MG63 (cell line): ENCODE measurements around the gene CLDN6. TPM values are rescaled to one million over a fixed set of nuclear protein-coding genes. Genes with fewer than 3 reads are reported as not detected.

Source experiments
- DNase-seq: peaks from one replicate; pipeline ENCODE4 v3.0.0-alpha.2; 2020
- H3K27me3 ChIP-seq: fragments of 250-450 bp; sonication (Bioruptor Pico); 2 replicates; pipeline ENCODE4 v1.5.1; 2020; ENCODE audit warnings: mild to moderate bottlenecking, moderate library complexity
- H3K36me3 ChIP-seq: fragments of 250-450 bp; sonication (Bioruptor Pico); 2 replicates; pipeline ENCODE4 v1.5.1; 2020; ENCODE audit warnings: mild to moderate bottlenecking, moderate library complexity
- H3K4me3 ChIP-seq: fragments of 250-450 bp; sonication (Bioruptor Pico); 2 replicates; pipeline ENCODE4 v1.5.1; 2020; ENCODE audit warnings: mild to moderate bottlenecking, moderate library complexity
- H3K9me3 ChIP-seq: fragments of 250-450 bp; sonication (Bioruptor Pico); 2 replicates; pipeline ENCODE4 v1.5.1; 2020; ENCODE audit warnings: mild to moderate bottlenecking, moderate library complexity
- total RNA-seq: library from RNA; depleted of rRNA; stranded (reverse); fragments of >200 nt; shearing (Covaris generic); gene quantifications from 2 replicates; pipeline ENCODE4 v1.2.3, GENCODE V29; 2014; ENCODE audit warnings: low replicate concordance

The CLDN6 gene
- total RNA-seq, 1 experiment from 2014 or later: not detected

- H3K9me3 ChIP-seq: no peaks in the 10 kb centered on the region
- no peaks in the 10 kb centered on the region for H3K27me3 ChIP-seq
- peak; percentile 76 for DNase-seq
- H3K4me3 ChIP-seq: no peak overlapping the region
- no peaks in the 10 kb centered on the region for H3K36me3 ChIP-seq
These were observed 30.1 kb downstream of the CLDN6 start for GRCh38 chr16:2987833-2988232.

GRCh38 chr16:2987286-2987685, 30.7 kb downstream of the CLDN6 start:
- no peaks in the 10 kb centered on the region for H3K9me3 ChIP-seq
- no peaks in the 10 kb centered on the region for H3K36me3 ChIP-seq
- no peak overlapping the region for H3K4me3 ChIP-seq
- no peaks in the 10 kb centered on the region for H3K27me3 ChIP-seq
- DNase-seq: no peak

- Histone ChIP-seq H3K9me3 (no peaks in the 10 kb centered on the region), H3K27me3 (no peaks in the 10 kb centered on the region), H3K36me3 (no peaks in the 10 kb centered on the region), H3K4me3 (no peak overlapping the region)
- DNase-seq: no peak
These were observed 31.3 kb downstream of the CLDN6 start for GRCh38 chr16:2986623-2987188.

- no peaks in the 10 kb centered on the region for H3K9me3 ChIP-seq
- H3K36me3 ChIP-seq: no peaks in the 10 kb centered on the region
- DNase-seq: no peak
- H3K27me3 ChIP-seq: no peaks in the 10 kb centered on the region
- H3K4me3 ChIP-seq: no peak overlapping the region
These were observed 32.1 kb downstream of the CLDN6 start for GRCh38 chr16:2985893-2986355.

GRCh38 chr16:2985462-2985861, 32.5 kb downstream of the CLDN6 start:
- Histone ChIP-seq H3K9me3 (no peaks in the 10 kb centered on the region), H3K27me3 (no peaks in the 10 kb centered on the region), H3K36me3 (no peaks in the 10 kb centered on the region), H3K4me3 (no peak overlapping the region)
- no peak for DNase-seq

GRCh38 chr16:2983706-2984136, 34.3 kb downstream of the CLDN6 start:
- Histone ChIP-seq H3K27me3 (no peaks in the 10 kb centered on the region), H3K4me3 (peak overlapping the region; percentile 25; the same call in 1 of the 2 replicates), H3K36me3 (peaks cover 9% of the 10 kb centered on the region), H3K9me3 (no peaks in the 10 kb centered on the region)
- peak; percentile 87 for DNase-seq

GRCh38 chr16:2982402-2982801, 35.6 kb downstream of the CLDN6 start:
- DNase-seq: no peak
- no peaks in the 10 kb centered on the region for H3K9me3 ChIP-seq
- H3K4me3 ChIP-seq: no peak overlapping the region
- H3K27me3 ChIP-seq: no peaks in the 10 kb centered on the region
- H3K36me3 ChIP-seq: peaks cover 21% of the 10 kb centered on the region

GRCh38 chr16:2981899-2982250, 36.1 kb downstream of the CLDN6 start:
- Histone ChIP-seq H3K4me3 (no peak overlapping the region), H3K27me3 (no peaks in the 10 kb centered on the region), H3K9me3 (no peaks in the 10 kb centered on the region), H3K36me3 (peaks cover 27% of the 10 kb centered on the region)
- no peak for DNase-seq

GRCh38 chr16:2981177-2981898, 36.6 kb downstream of the CLDN6 start:
- H3K4me3 ChIP-seq: peak overlapping the region; percentile 79

GRCh38 chr16:2980227-2981176, 37.5 kb downstream of the CLDN6 start, which contains the start of gene PKMYT1:
PKMYT1 (minus strand) TSS chr16:2980446; CDS start chr16:2979657, 789 bp downstream.
- H3K9me3 ChIP-seq: no peaks in the 10 kb centered on the region
- H3K27me3 ChIP-seq: no peaks in the 10 kb centered on the region
- DNase-seq: peak; percentile 94
- H3K36me3 ChIP-seq: peaks cover 40% of the 10 kb centered on the region
- peak within 1 kb of the TSS; percentile 79 for H3K4me3 ChIP-seq

More at GRCh38 chr16:2981177-2981898, 36.6 kb downstream of the CLDN6 start:
- no peaks in the 10 kb centered on the region for H3K27me3 ChIP-seq
- H3K36me3 ChIP-seq: peaks cover 32% of the 10 kb centered on the region
- DNase-seq: no peak
- no peaks in the 10 kb centered on the region for H3K9me3 ChIP-seq

GRCh38 chr16:2979669-2980226, 38.2 kb downstream of the CLDN6 start:
- H3K9me3 ChIP-seq: no peaks in the 10 kb centered on the region
- DNase-seq: peak; percentile 52
- peak overlapping the region; percentile 79 for H3K4me3 ChIP-seq
- H3K36me3 ChIP-seq: peaks cover 48% of the 10 kb centered on the region
- no peaks in the 10 kb centered on the region for H3K27me3 ChIP-seq

GRCh38 chr16:2977440-2977839, 40.5 kb downstream of the CLDN6 start:
- Histone ChIP-seq H3K4me3 (no peak overlapping the region), H3K36me3 (peaks cover 71% of the 10 kb centered on the region), H3K27me3 (no peaks in the 10 kb centered on the region), H3K9me3 (no peaks in the 10 kb centered on the region)
- no peak for DNase-seq

- DNase-seq: no peak
- Histone ChIP-seq H3K4me3 (no peak overlapping the region), H3K9me3 (no peaks in the 10 kb centered on the region), H3K27me3 (no peaks in the 10 kb centered on the region), H3K36me3 (peaks cover 79% of the 10 kb centered on the region)
These were observed 41.3 kb downstream of the CLDN6 start for GRCh38 chr16:2976673-2977072.

GRCh38 chr16:2976201-2976600, 41.8 kb downstream of the CLDN6 start:
- Histone ChIP-seq H3K4me3 (no peak overlapping the region), H3K27me3 (no peaks in the 10 kb centered on the region), H3K36me3 (peaks cover 83% of the 10 kb centered on the region), H3K9me3 (no peaks in the 10 kb centered on the region)
- DNase-seq: no peak

- Histone ChIP-seq H3K36me3 (peaks cover 84% of the 10 kb centered on the region), H3K4me3 (no peak overlapping the region), H3K27me3 (no peaks in the 10 kb centered on the region), H3K9me3 (no peaks in the 10 kb centered on the region)
- no peak for DNase-seq
These were observed 42.7 kb downstream of the CLDN6 start for GRCh38 chr16:2975161-2975795.

- H3K36me3 ChIP-seq: peaks cover 80% of the 10 kb centered on the region
- H3K9me3 ChIP-seq: no peaks in the 10 kb centered on the region
- H3K4me3 ChIP-seq: no peak overlapping the region
- no peaks in the 10 kb centered on the region for H3K27me3 ChIP-seq
- DNase-seq: no peak
These were observed 43.5 kb downstream of the CLDN6 start for GRCh38 chr16:2974319-2975056.
